HG02943 (cell line): ENCODE results near the gene SUMO3.

Experiments
- ATAC-seq: cut with Tn5 transposase; IDR thresholded peaks from one replicate; pipeline ENCODE4 v1.9.1; 2021; ENCODE audit warnings: mild to moderate bottlenecking, low read depth, moderate library complexity; ENCODE audit not compliant: unreplicated experiment

The SUMO3 gene

GRCh38 chr21:44831227-44831860 is 13.5 kb upstream of the SUMO3 start:
- ATAC-seq: no peak

DNA sequence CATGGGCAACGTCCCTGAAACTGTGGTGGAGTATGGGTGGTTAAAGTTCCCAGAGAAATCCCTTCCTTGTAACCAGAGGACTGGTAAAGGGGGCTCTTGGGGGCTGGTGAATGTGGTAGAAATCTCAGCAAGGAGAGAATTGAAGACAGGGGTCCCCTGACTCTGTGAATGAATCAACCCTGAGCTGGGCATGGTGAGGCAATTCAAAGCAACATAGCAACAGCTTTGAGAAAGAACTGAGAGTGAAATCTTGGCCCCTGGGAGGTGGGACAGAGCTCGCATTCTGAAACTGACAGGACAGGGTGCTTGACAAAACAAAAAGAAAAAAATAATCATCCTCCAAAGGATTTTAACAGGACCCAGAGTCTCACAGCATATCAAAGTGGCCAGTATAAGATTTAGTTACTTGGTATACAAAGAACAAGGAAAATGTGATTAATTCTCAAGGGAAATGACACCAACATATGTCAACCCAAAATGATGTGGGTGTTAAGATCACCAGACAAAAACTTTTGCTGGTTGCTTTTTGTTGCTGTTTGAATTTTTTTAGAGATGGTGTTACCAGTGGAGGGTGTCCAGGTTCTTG is 11.7 kb upstream of the SUMO3 start:
- no peak for ATAC-seq

DNA sequence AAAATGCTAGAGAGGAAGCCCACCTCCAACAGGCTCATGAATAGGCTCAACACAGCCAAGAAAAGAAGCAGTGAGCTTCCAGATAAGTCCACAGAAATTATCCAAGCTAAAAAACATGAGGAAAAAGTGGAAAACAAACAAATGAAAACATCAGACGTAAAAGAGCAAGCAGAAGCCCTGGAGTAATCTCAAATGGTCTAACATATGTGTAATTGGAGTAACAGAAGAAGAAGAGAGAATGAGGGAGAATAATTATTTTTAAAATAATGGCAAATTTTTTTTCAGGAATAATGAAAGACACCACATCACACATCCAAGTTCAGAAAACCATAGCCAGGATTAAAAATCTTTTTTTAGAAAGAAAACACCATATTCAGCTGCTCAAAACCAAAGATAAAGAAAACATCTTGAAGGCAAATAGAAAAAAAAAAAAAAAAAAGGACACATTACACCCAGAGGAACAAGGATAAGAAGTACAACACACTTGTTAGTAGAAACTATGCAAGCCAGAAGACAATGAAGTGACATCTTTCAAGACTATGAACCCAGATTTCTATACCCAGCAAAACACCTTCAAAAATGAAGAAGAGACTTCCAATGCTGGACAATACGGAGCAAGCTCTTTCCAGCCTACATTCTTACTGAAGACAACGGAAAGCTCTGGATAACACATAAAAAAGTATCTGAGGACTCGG is 10.6 kb upstream of the SUMO3 start:
- no peak for ATAC-seq

- ATAC-seq: no peak
These were observed 5.4 kb upstream of the SUMO3 start for GRCh38 chr21:44823179-44823660.

DNA sequence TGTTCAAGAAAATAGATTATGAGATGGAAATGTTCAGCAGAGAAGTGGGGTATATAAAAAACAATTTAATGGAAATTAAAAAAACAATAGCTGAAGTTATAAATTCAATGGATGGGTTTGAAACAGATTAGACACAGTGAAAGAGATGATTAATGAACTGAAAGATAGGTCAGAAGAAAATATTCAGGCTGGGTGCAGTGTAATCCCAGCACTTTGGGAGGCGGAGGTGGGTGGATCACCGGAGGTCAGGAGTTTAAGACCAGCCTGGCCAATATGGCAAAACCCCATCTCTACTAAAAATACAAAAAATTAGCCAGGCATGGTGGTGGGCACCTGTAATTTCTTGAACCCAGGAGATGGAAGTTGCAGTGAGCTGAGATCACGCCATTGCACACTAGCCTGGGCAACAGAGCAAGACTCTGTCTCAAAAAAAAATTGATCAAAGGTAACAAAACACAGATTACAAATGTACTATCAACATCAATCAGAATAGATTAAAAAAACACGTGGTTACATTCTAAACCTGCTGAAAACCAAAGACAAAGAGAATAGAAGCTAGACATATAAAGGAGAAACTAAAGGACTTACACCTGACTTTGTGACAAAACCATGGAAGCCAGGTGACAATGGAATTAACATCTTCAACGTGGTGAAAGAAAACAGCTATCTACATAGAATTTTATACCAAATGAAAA is 4.8 kb upstream of the SUMO3 start:
- no peak for ATAC-seq

- ATAC-seq: no peak
These were observed 3.0 kb upstream of the SUMO3 start for GRCh38 chr21:44820851-44821250.

DNA sequence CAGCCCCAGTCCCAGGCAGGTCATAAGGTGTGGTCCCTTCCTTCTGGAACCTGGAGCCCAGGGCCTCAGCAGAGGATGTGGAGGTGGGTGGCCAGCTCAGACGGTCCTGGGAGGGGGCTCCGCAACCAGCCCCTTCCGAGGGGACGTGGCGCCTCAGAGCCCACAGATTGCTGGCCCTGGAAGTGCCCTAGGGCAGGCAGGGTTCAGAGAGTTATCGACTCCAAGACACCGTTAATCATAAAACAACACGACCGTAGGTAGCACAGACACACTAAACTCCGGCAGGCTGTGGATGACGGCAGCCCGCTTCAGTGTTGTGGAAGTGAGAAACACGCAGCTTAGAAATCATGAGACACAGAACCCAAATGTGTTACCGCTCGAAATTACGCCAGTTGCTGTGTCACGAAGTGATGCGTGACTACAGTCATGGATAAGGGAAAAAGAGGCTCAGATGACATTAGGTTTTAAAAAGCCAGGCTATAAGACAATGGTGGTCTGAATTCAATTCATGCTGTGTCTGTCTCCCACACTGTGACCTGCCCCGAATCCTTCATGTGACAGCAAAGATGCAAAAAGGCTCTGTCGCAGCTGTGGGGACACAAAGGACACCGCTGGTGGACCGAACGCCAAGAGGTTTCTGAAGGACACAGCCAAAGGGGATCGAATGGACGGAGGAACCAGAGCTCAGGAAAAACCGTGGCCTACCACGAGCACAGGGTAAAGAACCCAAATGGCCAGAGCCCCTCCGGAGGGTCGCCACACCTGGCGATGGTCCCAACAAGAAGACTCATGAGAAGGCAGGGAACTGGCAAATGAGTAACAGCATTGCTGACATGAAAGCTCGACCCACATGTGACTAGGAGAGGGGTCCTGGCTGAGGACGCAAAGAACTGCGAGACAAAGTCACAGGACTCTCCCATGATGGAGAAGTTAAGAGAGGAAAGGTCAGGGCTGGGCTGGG is 1.7 kb upstream of the SUMO3 start:
- no peak for ATAC-seq

DNA sequence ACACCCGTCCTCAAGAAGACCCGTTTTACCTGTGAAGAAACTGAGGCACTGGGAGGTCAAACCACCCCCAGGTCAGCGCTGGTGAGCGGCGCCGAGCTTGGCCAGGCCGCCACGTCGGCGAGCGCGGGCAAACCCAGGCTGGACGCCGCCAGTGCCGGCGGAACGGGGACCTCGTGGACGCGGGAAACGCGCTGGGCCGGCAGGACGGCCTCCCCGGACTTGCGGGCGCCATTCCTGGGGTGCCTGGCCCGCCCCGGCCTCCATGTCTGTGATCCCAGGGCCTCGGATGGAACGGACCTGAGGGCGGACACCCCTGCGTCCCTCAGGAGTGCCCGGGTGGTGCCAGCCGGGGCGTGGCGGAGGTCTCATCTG is 764 bp upstream of the SUMO3 start:
- no peak for ATAC-seq

DNA sequence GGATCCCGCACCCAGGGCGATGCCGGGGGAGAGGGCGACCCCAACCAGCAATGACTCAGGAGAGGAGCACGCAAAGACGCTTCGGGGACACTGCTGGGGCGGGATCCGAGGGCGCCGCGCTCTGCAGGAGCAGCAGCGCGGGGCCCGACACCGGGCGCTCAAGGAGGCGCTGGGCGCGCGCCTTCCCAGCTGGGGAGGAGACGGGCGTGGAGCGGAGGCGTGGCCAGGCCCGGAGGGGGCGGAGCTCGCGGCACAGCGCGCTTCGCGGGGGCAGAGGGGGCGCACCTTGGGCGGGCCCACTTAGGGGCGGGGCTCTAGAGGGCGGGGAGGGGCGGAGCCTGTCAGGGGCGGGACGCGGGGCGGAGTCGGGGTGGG is 369 bp downstream of the SUMO3 start:
- peak; percentile 53 for ATAC-seq

GRCh38 chr21:44816761-44817505 is 929 bp downstream of the SUMO3 start:
- ATAC-seq: no peak

DNA sequence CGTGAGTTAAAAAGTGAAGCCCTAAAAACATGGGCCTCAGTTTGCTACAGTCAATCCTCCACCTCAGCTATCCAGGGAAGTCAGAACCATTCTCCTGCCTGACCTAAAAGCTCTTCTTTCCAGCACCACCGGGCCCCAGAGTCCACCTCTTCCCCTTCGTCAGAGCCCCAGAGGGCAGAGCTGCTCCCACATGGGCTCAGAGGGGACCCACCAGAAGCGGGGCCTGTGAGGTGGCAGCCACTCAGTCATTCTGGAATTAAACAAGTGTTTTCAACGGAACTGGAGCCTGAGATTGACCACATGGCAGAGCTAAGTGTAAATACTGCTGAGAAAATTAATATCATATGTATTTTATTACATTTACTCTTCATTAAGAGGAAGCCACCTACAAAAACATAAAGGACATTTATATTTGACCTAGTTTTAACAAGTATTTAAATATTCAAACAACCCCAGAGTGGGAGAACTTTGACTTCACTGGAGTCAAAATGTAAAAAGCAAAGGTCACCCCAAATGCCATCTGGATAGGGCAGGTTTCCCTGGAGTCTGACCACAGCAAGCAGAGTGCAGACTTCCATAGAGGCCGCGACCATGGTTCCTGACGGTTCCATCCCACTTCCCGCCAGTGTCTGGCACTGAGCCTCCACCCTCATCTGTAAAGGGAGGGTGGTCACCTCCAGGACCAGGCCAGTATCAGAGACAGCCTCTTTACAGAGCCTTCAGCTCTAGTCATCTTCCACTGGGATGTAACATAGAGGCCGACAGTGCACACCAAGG is 1.8 kb downstream of the SUMO3 start:
- ATAC-seq: no peak

- ATAC-seq: no peak
These were observed 2.6 kb downstream of the SUMO3 start for GRCh38 chr21:44815225-44815624.

GRCh38 chr21:44814498-44815023 is 3.3 kb downstream of the SUMO3 start:
- no peak for ATAC-seq

- ATAC-seq: no peak
These were observed 4.1 kb downstream of the SUMO3 start for GRCh38 chr21:44813727-44814126.

DNA sequence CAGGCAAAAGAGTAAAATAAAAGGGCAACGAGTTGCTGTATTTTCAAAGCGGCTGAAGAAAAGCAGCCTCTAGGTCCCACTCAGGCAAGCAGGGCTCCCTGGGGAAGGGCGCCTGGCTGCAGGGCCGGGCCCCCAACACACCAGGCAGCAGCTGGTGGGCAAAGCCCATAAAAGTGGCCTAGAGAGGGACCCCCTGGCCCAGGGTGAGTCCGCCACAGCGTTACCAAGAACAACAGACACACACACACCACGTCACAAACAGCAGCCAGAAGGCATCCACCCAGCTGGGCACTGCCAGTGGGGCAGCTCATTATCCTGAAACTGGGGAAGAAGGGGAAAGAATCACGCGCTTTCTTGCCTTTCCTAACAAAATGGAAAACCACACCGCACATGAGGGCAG is 4.7 kb downstream of the SUMO3 start:
- ATAC-seq: no peak

DNA sequence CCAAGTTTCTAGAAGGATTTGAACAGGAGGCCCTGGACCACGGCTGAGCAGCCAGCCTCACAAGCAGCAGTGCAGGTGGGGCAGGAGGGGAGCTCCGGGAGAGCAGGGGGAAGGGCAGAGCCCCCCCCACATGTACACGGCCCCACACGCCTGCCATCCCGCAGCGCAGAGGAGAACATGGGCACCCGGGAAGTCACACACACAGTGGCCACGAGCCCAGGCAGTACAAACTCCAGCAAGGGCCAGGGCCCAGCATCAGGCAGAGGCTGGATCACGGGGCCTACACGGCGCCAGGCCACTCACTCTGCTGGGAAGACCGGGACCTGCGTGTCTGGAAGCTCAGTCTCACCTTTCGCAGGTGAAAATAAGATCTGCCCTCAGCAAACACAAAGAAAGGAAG is 5.2 kb downstream of the SUMO3 start:
- ATAC-seq: no peak

DNA sequence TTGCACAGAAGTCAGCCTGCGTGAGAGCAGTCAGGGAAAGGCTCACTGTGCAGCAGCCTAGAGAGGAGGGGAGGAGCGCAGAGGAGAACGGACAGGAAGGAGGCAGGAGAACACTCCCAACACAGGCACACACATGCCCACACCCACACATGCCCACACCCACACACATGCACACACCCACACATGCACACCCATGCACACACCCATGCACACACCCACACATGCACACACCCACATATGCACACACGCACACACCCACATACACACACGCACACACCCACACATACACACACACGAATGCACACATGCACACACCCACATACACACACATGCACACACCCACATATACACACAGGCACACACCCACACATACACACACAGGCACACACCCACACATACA is 7.1 kb downstream of the SUMO3 start:
- ATAC-seq: no peak

DNA sequence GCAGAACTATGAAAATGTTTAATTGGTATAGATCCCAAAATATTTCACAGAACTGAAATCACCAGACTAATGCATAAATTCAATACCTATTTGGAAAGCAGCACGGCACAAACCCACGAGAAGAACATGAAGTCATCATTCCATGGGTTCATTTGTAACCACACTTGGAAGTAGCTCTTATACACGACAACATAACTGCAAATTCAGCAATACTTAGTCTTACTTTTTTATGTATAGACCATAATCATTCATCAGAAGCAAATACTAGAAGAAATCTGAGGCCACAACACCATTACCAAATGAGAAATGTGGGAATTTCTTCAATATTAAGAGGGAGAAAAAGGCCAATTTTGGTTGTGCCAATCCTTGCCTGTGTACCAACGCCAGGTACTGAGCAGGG is 12.0 kb downstream of the SUMO3 start:
- no peak for ATAC-seq

- no peak for ATAC-seq
These were observed 12.6 kb downstream of the SUMO3 start for GRCh38 chr21:44805226-44805625.
